GM12874 (cell line): ENCODE data around the gene ECE1.

Experiments
- CTCF ChIP-seq: IDR thresholded peaks from 2 replicates; pipeline ENCODE4 v1.5.1; 2011; ENCODE audit warnings: low read depth, mild to moderate bottlenecking, control low read depth, low read length, moderate library complexity; ENCODE audit not compliant: insufficient read depth

The ECE1 gene

GRCh38 chr1:21237446-21238088, 52.7 kb downstream of the ECE1 start:
- TF ChIP-seq CTCF, result no peak

GRCh38 chr1:21236178-21236577, 54.1 kb downstream of the ECE1 start:
- no peak for TF ChIP-seq CTCF

GRCh38 chr1:21234779-21235178, 55.5 kb downstream of the ECE1 start:
- no peak for TF ChIP-seq CTCF

- TF ChIP-seq CTCF, result no peak
Measured at GRCh38 chr1:21233490-21233889, 56.8 kb downstream of the ECE1 start.

GRCh38 chr1:21232044-21232443, 58.2 kb downstream of the ECE1 start:
- TF ChIP-seq CTCF, result peak; percentile 72

- no peak for TF ChIP-seq CTCF
Measured at GRCh38 chr1:21229246-21230000, 60.8 kb downstream of the ECE1 start.

GRCh38 chr1:21225065-21225464, 65.2 kb downstream of the ECE1 start:
- TF ChIP-seq CTCF, result no peak
